Measurements from ENCODE around the gene WWC2.
"Not testable (repeated sequence)": the region's sequence is repeated elsewhere in the genome, so short reads cannot be mapped to it uniquely, and the experiment has no call there.

Gene WWC2

GRCh38 chr4:183142571-183143550 lies 43.8 kb downstream of the WWC2 start:
- no peak for DNase-seq (ENCODE audit: low spot score)

GRCh38 chr4:183144787-183145186 lies 45.7 kb downstream of the WWC2 start:
- DNase-seq (ENCODE audit: low spot score) = no peak

GRCh38 chr4:183145773-183146172 lies 46.7 kb downstream of the WWC2 start:
- no peak for DNase-seq (ENCODE audit: low spot score)

GRCh38 chr4:183146478-183146877 lies 47.4 kb downstream of the WWC2 start:
- DNase-seq (ENCODE audit: low spot score) = no peak

GRCh38 chr4:183147196-183147595 lies 48.1 kb downstream of the WWC2 start:
- no peak for DNase-seq (ENCODE audit: low spot score)

- DNase-seq (ENCODE audit: low spot score) = no peak
These were observed 48.9 kb downstream of the WWC2 start for GRCh38 chr4:183147983-183148382.

GRCh38 chr4:183149616-183150539 lies 50.8 kb downstream of the WWC2 start:
- no peak for DNase-seq (ENCODE audit: low spot score)

- DNase-seq (ENCODE audit: low spot score) = not testable (repeated sequence)
These were observed 51.6 kb downstream of the WWC2 start for GRCh38 chr4:183150664-183151063.

- DNase-seq (ENCODE audit: low spot score) = not testable (repeated sequence)
These were observed 53.2 kb downstream of the WWC2 start for GRCh38 chr4:183152232-183152631.

- no peak for DNase-seq (ENCODE audit: low spot score)
These were observed 54.3 kb downstream of the WWC2 start for GRCh38 chr4:183153190-183153916.

GRCh38 chr4:183154701-183155391 lies 55.8 kb downstream of the WWC2 start:
- DNase-seq (ENCODE audit: low spot score) = no peak

- no peak for DNase-seq (ENCODE audit: low spot score)
These were observed 56.6 kb downstream of the WWC2 start for GRCh38 chr4:183155450-183156184.

- DNase-seq (ENCODE audit: low spot score) = no peak
These were observed 58.2 kb downstream of the WWC2 start for GRCh38 chr4:183157215-183157614.

GRCh38 chr4:183158062-183158461 lies 59.0 kb downstream of the WWC2 start:
- no peak for DNase-seq (ENCODE audit: low spot score)

- DNase-seq (ENCODE audit: low spot score) = no peak
These were observed 62.6 kb downstream of the WWC2 start for GRCh38 chr4:183161630-183162029.

GRCh38 chr4:183163135-183163534 lies 64.1 kb downstream of the WWC2 start:
- DNase-seq (ENCODE audit: low spot score) = no peak

GRCh38 chr4:183164963-183165362 lies 65.9 kb downstream of the WWC2 start:
- no peak for DNase-seq (ENCODE audit: low spot score)

GRCh38 chr4:183165376-183165775 lies 66.3 kb downstream of the WWC2 start:
- DNase-seq (ENCODE audit: low spot score) = no peak

- DNase-seq (ENCODE audit: low spot score) = no peak
These were observed 71.8 kb downstream of the WWC2 start for GRCh38 chr4:183170894-183171293.

- DNase-seq (ENCODE audit: low spot score) = no peak
These were observed 72.6 kb downstream of the WWC2 start for GRCh38 chr4:183171484-183172267.

All from activated CD4-positive, alpha-beta T cell treated with anti-CD3 and anti-CD28 coated beads, Interleukin-2, Interleukin-4, amounts not matched to agents 100 ng/mL and 50 ng/mL, durations not matched to agents 16 hours and 8 hours (primary cell).